Thymus (tissue), 11 donors: ENCODE data around the gene OR10G3. TPM values are rescaled to one million over a fixed set of nuclear protein-coding genes. Genes with fewer than 3 reads are reported as not detected.
A peak's percentile ranks its signal among the peaks of the same experiment; 100 is the strongest.

ENCODE experiments used
- DNase-seq, 9 donors: peaks; one replicate each; pipeline ENCODE4 v3.0.0-alpha.2; 2013; ENCODE audit warnings: low spot score in 9 of 9, low read depth in 6 of 9, missing footprints in 1 of 9
- H3K27ac ChIP-seq, 2 donors: one replicate each; pipeline ENCODE4 v1.5.1; 2013; ENCODE audit warnings: control low read depth in 1 of 2, low read depth in 1 of 2, low read length in 1 of 2, mild to moderate bottlenecking in 1 of 2, moderate library complexity in 1 of 2
- H3K27me3 ChIP-seq, 2 donors: one replicate each; pipeline ENCODE4 v1.5.1; 2013; ENCODE audit warnings: low read length in 1 of 2; ENCODE audit not compliant: control insufficient read depth in 2 of 2, insufficient read depth in 1 of 2
- H3K36me3 ChIP-seq, 2 donors: one replicate each; pipeline ENCODE4 v1.5.1; 2013; ENCODE audit warnings: low read length in 1 of 2, mild to moderate bottlenecking in 1 of 2, moderate library complexity in 1 of 2; ENCODE audit not compliant: control insufficient read depth in 2 of 2, insufficient read depth in 2 of 2
- H3K4me1 ChIP-seq, 2 donors: one replicate each; pipeline ENCODE4 v1.5.1; 2013; ENCODE audit warnings: low read length in 2 of 2; ENCODE audit not compliant: control insufficient read depth in 2 of 2, insufficient read depth in 2 of 2
- H3K4me3 ChIP-seq, 2 donors: one replicate each; pipeline ENCODE4 v1.5.1; 2013; ENCODE audit warnings: low read length in 2 of 2, control low read depth in 1 of 2, mild to moderate bottlenecking in 1 of 2
- H3K9me3 ChIP-seq, 2 donors: one replicate each; pipeline ENCODE4 v1.5.1; 2013; ENCODE audit warnings: low read length in 1 of 2, mild to moderate bottlenecking in 1 of 2; ENCODE audit not compliant: control insufficient read depth in 2 of 2, insufficient read depth in 1 of 2
- WGBS: extraction: QIAGEN DNeasy Blood & Tissue Kit; methylation state at CpG from one replicate; pipeline ENCODE4 v1.1.7; 2013; 5-methylcytosine and 5-hydroxymethylcytosine counted together
- polyA plus RNA-seq: library from polyadenylated mRNA; stranded (reverse); fragments of 200-250 nt; gene quantifications from one replicate; pipeline ENCODE4 v1.2.3, GENCODE V29; 2013
- total RNA-seq: library from RNA; stranded (reverse); fragments of 120-200 nt; gene quantifications from one replicate; pipeline ENCODE4 v1.2.4, GENCODE V29; 2013
- donor health status: healthy.

The OR10G3 gene
- total and polyA plus RNA-seq, 2 donors = 0.07 TPM; not detected in 1

GRCh38 chr14:21539189-21539940, 40.5 kb downstream of the OR10G3 start:
- 54% methylated on average over 3 of the region's 3 CpGs for WGBS
- no peaks in the 10 kb centered on the region for H3K36me3 ChIP-seq

GRCh38 chr14:21537090-21537424, 42.8 kb downstream of the OR10G3 start:
- Histone ChIP-seq H3K9me3 (no peaks in the 10 kb centered on the region), H3K27ac (no peak overlapping the region), H3K27me3 (peaks cover 16 to 65% of the 10 kb centered on the region in 2 donors), H3K4me1 (peaks cover 10 to 15% of the 10 kb centered on the region in 2 donors), H3K4me3 (no peak overlapping the region), H3K36me3 (no peaks in the 10 kb centered on the region)
- 36% methylated on average over 3 of the region's 3 CpGs for WGBS
- DNase-seq = no peak

More at GRCh38 chr14:21539189-21539940, 40.5 kb downstream of the OR10G3 start:
- no peak overlapping the region for H3K27ac ChIP-seq
- DNase-seq = no peak
- H3K27me3 ChIP-seq = peaks cover 13 to 53% of the 10 kb centered on the region in 2 donors
- H3K9me3 ChIP-seq = no peaks in the 10 kb centered on the region
- no peak overlapping the region for H3K4me3 ChIP-seq
- peaks cover 10 to 14% of the 10 kb centered on the region in 2 donors for H3K4me1 ChIP-seq

GRCh38 chr14:21536418-21537089, 43.3 kb downstream of the OR10G3 start:
- DNase-seq = no peak
- H3K27ac ChIP-seq = no peak overlapping the region
- H3K36me3 ChIP-seq = no peaks in the 10 kb centered on the region
- no peak overlapping the region for H3K4me3 ChIP-seq
- peaks cover 16 to 65% of the 10 kb centered on the region in 2 donors for H3K27me3 ChIP-seq
- no peaks in the 10 kb centered on the region for H3K9me3 ChIP-seq
- 10% methylated on average over 25 of the region's 25 CpGs for WGBS
- peaks cover 10 to 15% of the 10 kb centered on the region in 2 donors for H3K4me1 ChIP-seq

GRCh38 chr14:21535545-21536417, 44.1 kb downstream of the OR10G3 start:
- Histone ChIP-seq H3K27me3 (peaks cover 16 to 65% of the 10 kb centered on the region in 2 donors), H3K9me3 (no peaks in the 10 kb centered on the region), H3K27ac (no peak overlapping the region), H3K4me3 (no peak overlapping the region), H3K4me1 (peaks cover 10 to 15% of the 10 kb centered on the region in 2 donors), H3K36me3 (no peaks in the 10 kb centered on the region)
- no peak for DNase-seq
- 51% methylated on average over 6 of the region's 6 CpGs for WGBS

GRCh38 chr14:21534576-21534975, 45.3 kb downstream of the OR10G3 start:
- WGBS = 70% methylated on average over 4 of the region's 4 CpGs
- Histone ChIP-seq H3K9me3 (no peaks in the 10 kb centered on the region), H3K27ac (no peak overlapping the region), H3K4me3 (no peak overlapping the region), H3K36me3 (no peaks in the 10 kb centered on the region), H3K27me3 (peaks cover 14 to 62% of the 10 kb centered on the region in 2 donors), H3K4me1 (peaks cover 10 to 15% of the 10 kb centered on the region in 2 donors)
- DNase-seq = peak in 2 of 9 donors; percentile 20 to 40

GRCh38 chr14:21533294-21533693, 46.6 kb downstream of the OR10G3 start:
- Histone ChIP-seq H3K36me3 (no peaks in the 10 kb centered on the region), H3K4me3 (no peak overlapping the region), H3K27ac (no peak overlapping the region), H3K27me3 (peaks cover 13 to 49% of the 10 kb centered on the region in 2 donors), H3K4me1 (peaks cover 10 to 15% of the 10 kb centered on the region in 2 donors), H3K9me3 (no peaks in the 10 kb centered on the region)
- DNase-seq = no peak

- DNase-seq = no peak
- Histone ChIP-seq H3K36me3 (no peaks in the 10 kb centered on the region), H3K4me3 (no peak overlapping the region), H3K27me3 (peaks cover 3 to 13% of the 10 kb centered on the region in 2 donors), H3K9me3 (no peaks in the 10 kb centered on the region), H3K27ac (no peak overlapping the region), H3K4me1 (peaks cover 8 to 22% of the 10 kb centered on the region in 2 donors)
- WGBS = 100% methylated on average over 1 of the region's 1 CpG
These were observed 50.4 kb downstream of the OR10G3 start for GRCh38 chr14:21529515-21529914.

GRCh38 chr14:21528381-21529348, 51.2 kb downstream of the OR10G3 start:
- peaks cover 8 to 20% of the 10 kb centered on the region in 2 donors for H3K4me1 ChIP-seq
- peak overlapping the region in 1 of 2 donors; percentile 53 for H3K27ac ChIP-seq
- H3K4me3 ChIP-seq = no peak overlapping the region
- peaks cover 3 to 8% of the 10 kb centered on the region in 2 donors for H3K27me3 ChIP-seq
- H3K36me3 ChIP-seq = no peaks in the 10 kb centered on the region
- H3K9me3 ChIP-seq = no peaks in the 10 kb centered on the region
- DNase-seq = no peak
- WGBS = 93% methylated on average over 4 of the region's 4 CpGs
